ENCODE data around the gene LMBR1L.

Gene LMBR1L

GRCh38 chr12:49100380-49100779 lies 10.3 kb downstream of the LMBR1L start:
- TF ChIP-seq CTCF (conservative IDR thresholded peaks at IDR 0.05; ENCODE audit: low read length) (no peak), EZH2phosphoT487 (IDR thresholded peaks at IDR 0.05; ENCODE audit: borderline replicate concordance) (no peak)
- Histone ChIP-seq H2AFZ (ENCODE audit: low read length) (no peak overlapping the region), H3K36me3 (ENCODE audit: insufficient read depth, low read length) (peaks cover 44% of the 10 kb centered on the region; the same call in 1 of the 2 replicates), H3K4me3 (ENCODE audit: low read length, poor library complexity, severe bottlenecking) (no peak overlapping the region), H3F3A (ENCODE audit: low read depth) (no peaks in the 10 kb centered on the region), H3K4me1 (ENCODE audit: insufficient read depth, low read length, poor library complexity, severe bottlenecking) (peaks cover 9% of the 10 kb centered on the region), H3K79me2 (ENCODE audit: insufficient read depth, low read length) (peaks cover 2% of the 10 kb centered on the region; the same call in 1 of the 2 replicates), H3K9ac (ENCODE audit: low read depth, low read length, poor library complexity, severe bottlenecking) (no peak overlapping the region), H4K20me1 (ENCODE audit: insufficient read depth, low read length, poor library complexity, severe bottlenecking) (no peaks in the 10 kb centered on the region), H3K4me2 (ENCODE audit: low read depth, low read length, poor library complexity, severe bottlenecking) (no peak overlapping the region), H3K9me2 (replicated peaks; ENCODE audit: low read depth, low read length) (no peaks in the 10 kb centered on the region), H3K9me3 (ENCODE audit: insufficient read depth, low read depth, low read length) (no peaks in the 10 kb centered on the region), H3K27me3 (ENCODE audit: insufficient read depth, low read length, poor library complexity, severe bottlenecking) (no peaks in the 10 kb centered on the region)

DNA sequence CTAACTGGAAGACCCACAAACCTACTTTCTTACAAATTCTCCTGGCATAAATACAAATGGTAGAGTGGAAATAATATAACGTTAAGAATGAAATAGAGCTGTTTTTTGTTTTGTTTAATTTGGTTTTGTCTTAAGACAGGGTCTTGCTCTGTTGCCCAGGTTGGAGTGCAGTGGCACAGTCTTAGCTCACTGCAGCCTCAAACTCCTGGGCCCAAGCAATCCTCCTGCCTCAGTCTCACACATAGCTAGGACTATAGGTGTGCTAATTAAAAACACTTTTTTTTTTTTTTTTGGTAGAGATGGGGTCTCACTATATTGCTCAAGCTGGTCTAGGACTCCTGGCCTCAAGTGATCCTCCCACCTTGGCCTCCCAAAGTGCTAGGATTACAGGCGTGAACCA lies 11.9 kb downstream of the LMBR1L start:
- Histone ChIP-seq H3K9ac (ENCODE audit: low read depth, low read length, poor library complexity, severe bottlenecking) (no peak overlapping the region), H4K20me1 (ENCODE audit: insufficient read depth, low read length, poor library complexity, severe bottlenecking) (no peaks in the 10 kb centered on the region), H3K9me2 (replicated peaks; ENCODE audit: low read depth, low read length) (no peaks in the 10 kb centered on the region), H3K4me2 (ENCODE audit: low read depth, low read length, poor library complexity, severe bottlenecking) (no peak overlapping the region), H3K79me2 (ENCODE audit: insufficient read depth, low read length) (no peaks in the 10 kb centered on the region), H3K9me3 (ENCODE audit: insufficient read depth, low read depth, low read length) (no peaks in the 10 kb centered on the region), H3K36me3 (ENCODE audit: insufficient read depth, low read length) (peaks cover 43% of the 10 kb centered on the region; the same call in 1 of the 2 replicates), H2AFZ (ENCODE audit: low read length) (no peak overlapping the region), H3F3A (ENCODE audit: low read depth) (no peaks in the 10 kb centered on the region), H3K27me3 (ENCODE audit: insufficient read depth, low read length, poor library complexity, severe bottlenecking) (no peaks in the 10 kb centered on the region), H3K4me3 (ENCODE audit: low read length, poor library complexity, severe bottlenecking) (no peak overlapping the region), H3K4me1 (ENCODE audit: insufficient read depth, low read length, poor library complexity, severe bottlenecking) (no peaks in the 10 kb centered on the region)
- TF ChIP-seq EZH2phosphoT487 (IDR thresholded peaks at IDR 0.05; ENCODE audit: borderline replicate concordance) (no peak), CTCF (conservative IDR thresholded peaks at IDR 0.05; ENCODE audit: low read length) (no peak)

DNA sequence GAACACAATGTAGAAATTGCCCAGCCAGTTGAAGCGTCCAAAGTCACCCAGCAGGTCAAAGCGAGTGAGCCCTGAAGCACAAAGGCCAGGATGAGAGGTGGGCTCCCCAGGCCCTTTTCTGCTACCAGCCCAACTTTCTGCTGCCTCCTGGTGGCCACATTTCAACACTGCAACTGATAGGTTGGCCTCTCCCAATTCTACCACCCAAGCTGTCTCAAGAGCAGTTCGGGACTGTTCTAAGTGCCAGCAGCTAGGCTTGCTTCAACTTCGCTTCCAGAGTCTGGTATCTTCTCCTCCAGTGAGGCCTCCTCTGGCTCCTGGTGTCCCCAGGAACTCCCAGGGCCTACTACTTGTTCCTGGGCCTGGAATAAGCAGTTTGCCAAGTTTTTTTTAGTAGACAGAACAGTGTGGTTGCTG lies 12.6 kb downstream of the LMBR1L start:
- Histone ChIP-seq H4K20me1 (ENCODE audit: insufficient read depth, low read length, poor library complexity, severe bottlenecking) (no peaks in the 10 kb centered on the region), H3K4me3 (ENCODE audit: low read length, poor library complexity, severe bottlenecking) (no peak overlapping the region), H3F3A (ENCODE audit: low read depth) (no peaks in the 10 kb centered on the region), H2AFZ (ENCODE audit: low read length) (no peak overlapping the region), H3K79me2 (ENCODE audit: insufficient read depth, low read length) (no peaks in the 10 kb centered on the region), H3K4me1 (ENCODE audit: insufficient read depth, low read length, poor library complexity, severe bottlenecking) (no peaks in the 10 kb centered on the region), H3K4me2 (ENCODE audit: low read depth, low read length, poor library complexity, severe bottlenecking) (no peak overlapping the region), H3K9ac (ENCODE audit: low read depth, low read length, poor library complexity, severe bottlenecking) (no peak overlapping the region), H3K9me2 (replicated peaks; ENCODE audit: low read depth, low read length) (no peaks in the 10 kb centered on the region), H3K27me3 (ENCODE audit: insufficient read depth, low read length, poor library complexity, severe bottlenecking) (no peaks in the 10 kb centered on the region), H3K36me3 (ENCODE audit: insufficient read depth, low read length) (peaks cover 40% of the 10 kb centered on the region; the same call in 1 of the 2 replicates), H3K9me3 (ENCODE audit: insufficient read depth, low read depth, low read length) (no peaks in the 10 kb centered on the region)
- TF ChIP-seq CTCF (conservative IDR thresholded peaks at IDR 0.05; ENCODE audit: low read length) (peak; percentile 91), EZH2phosphoT487 (IDR thresholded peaks at IDR 0.05; ENCODE audit: borderline replicate concordance) (no peak)

Data from Loucy (cell line).